ENCODE data around the gene ZNF70.

ZNF70 gene

GRCh38 chr22:23755711-23756110 lies 4.8 kb upstream of the ZNF70 start:
- Histone ChIP-seq H3K79me2 (ENCODE audit: control insufficient read depth, insufficient read depth, low read length, unreplicated experiment) (no peaks in the 10 kb centered on the region), H3K36me3 (ENCODE audit: insufficient read depth, low read length) (no peaks in the 10 kb centered on the region), H3K4me3 (ENCODE audit: low read depth, low read length) (no peak overlapping the region), H3K27ac (ENCODE audit: low read depth, low read length) (no peak overlapping the region), H2AFZ (ENCODE audit: low read length, unreplicated experiment) (no peak overlapping the region), H3K4me1 (ENCODE audit: control insufficient read depth, insufficient read depth, low read length, unreplicated experiment) (no peaks in the 10 kb centered on the region), H3K27me3 (ENCODE audit: insufficient read depth, low read length) (no peaks in the 10 kb centered on the region)

DNA sequence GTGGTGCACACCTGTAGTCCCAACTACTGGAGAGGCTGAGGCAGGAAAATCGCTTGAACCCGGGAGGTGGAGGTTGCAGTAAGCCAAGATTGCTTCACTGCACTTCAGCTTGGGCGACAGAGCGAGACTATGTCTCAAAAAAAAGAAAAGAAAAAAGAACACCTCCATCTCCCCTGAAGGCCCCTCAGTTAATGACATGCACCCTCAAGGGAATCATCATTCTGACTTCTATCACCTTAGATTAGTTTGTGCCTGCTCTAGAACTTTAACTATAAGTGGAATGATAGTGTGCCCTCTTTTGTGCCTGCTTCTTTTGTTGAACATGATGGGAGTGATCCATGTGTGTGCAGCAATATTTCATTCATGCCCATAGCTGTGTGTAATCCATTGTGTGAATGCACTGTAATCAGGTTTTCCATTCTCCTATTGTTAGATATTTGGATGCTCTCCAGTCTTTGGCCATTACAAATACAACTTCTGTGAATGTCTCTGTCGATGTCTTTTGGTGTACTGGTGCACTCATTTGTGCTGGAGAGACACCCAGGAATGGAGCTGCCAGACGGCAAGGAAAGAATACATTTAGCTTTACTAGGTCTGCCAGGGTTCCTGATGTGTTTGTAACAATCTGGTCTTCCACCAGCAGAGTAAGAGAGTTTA lies 4.2 kb upstream of the ZNF70 start:
- no peak overlapping the region for H3K27ac ChIP-seq (ENCODE audit: low read depth, low read length)
- H2AFZ ChIP-seq (ENCODE audit: low read length, unreplicated experiment) = no peak overlapping the region

DNA sequence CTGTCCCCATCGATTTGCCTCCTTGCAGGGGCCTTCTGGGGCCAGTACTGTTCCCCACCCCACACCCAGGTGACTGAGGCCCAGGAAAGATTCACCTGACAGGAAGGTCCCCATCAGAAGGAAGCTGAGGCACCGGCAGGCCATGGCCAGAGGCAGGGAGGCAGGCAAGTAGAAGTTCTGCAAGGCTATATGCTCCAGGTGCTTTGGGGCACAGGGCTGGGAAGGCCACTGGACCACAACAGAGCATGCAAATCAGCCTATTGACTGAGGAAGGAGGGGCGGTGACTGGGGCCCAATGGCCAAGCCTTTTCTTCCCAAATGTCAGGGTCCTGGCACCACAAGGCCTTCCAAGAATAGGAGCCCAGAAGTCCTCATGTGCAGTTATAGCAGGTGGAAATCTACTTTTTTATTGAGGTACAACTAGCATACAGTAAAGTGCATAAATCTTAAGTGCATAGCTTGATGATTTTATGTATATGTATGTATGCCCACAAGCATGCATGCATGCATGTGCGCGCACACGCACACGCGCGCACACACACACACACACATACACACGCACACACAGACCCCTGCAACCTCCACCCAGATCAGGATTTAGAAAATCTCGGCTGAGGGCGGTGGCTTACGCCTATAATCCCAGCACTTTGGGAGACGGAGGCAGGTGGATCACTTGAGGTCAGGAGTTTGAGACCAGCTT lies 3.5 kb upstream of the ZNF70 start, which contains the start of gene VPREB3:
TSS of gene VPREB3 (minus strand) at position 206 of the 700 bp plus-strand sequence. CDS start at position 144, 62 bp downstream.
- H3K4me1 ChIP-seq (ENCODE audit: control insufficient read depth, insufficient read depth, low read length, unreplicated experiment) = peaks cover 6% of the 10 kb centered on the region
- no peak within 1 kb of the TSS for H2AFZ ChIP-seq (ENCODE audit: low read length, unreplicated experiment)
- H3K27ac ChIP-seq (ENCODE audit: low read depth, low read length) = no peak within 1 kb of the TSS
- no peaks in the 10 kb centered on the region for H3K36me3 ChIP-seq (ENCODE audit: insufficient read depth, low read length)
- no peak within 1 kb of the TSS for H3K4me3 ChIP-seq (ENCODE audit: low read depth, low read length)
- no peaks in the 10 kb centered on the region for H3K79me2 ChIP-seq (ENCODE audit: control insufficient read depth, insufficient read depth, low read length, unreplicated experiment)
- H3K27me3 ChIP-seq (ENCODE audit: insufficient read depth, low read length) = no peaks in the 10 kb centered on the region

More for the DNA sequence above, 4.2 kb upstream of the ZNF70 start:
- H3K27me3 ChIP-seq (ENCODE audit: insufficient read depth, low read length) = no peaks in the 10 kb centered on the region
- H3K4me1 ChIP-seq (ENCODE audit: control insufficient read depth, insufficient read depth, low read length, unreplicated experiment) = no peaks in the 10 kb centered on the region
- H3K79me2 ChIP-seq (ENCODE audit: control insufficient read depth, insufficient read depth, low read length, unreplicated experiment) = no peaks in the 10 kb centered on the region
- H3K36me3 ChIP-seq (ENCODE audit: insufficient read depth, low read length) = no peaks in the 10 kb centered on the region
- H3K4me3 ChIP-seq (ENCODE audit: low read depth, low read length) = no peak overlapping the region

DNA sequence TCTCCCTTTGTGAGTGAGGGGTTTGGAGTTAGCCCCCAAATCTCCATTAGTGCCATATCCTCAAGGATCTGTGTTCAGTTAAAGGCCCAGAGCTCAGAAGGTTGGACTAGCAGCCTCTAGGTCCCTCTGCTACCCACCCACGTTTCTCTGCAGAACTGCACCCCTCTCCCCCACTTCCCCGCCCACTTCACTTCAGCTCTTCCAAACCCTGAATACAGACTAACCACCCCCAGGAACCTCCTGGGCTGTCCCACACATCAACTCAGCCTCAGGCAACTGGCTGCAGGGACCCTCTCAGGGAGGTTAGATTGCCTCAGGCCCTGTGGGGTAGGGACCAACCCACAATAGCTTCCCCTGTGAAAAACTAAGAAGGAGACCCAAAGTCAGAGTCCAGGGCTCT lies 2.5 kb upstream of the ZNF70 start:
- no peaks in the 10 kb centered on the region for H3K36me3 ChIP-seq (ENCODE audit: insufficient read depth, low read length)
- no peaks in the 10 kb centered on the region for H3K27me3 ChIP-seq (ENCODE audit: insufficient read depth, low read length)
- no peak overlapping the region for H2AFZ ChIP-seq (ENCODE audit: low read length, unreplicated experiment)
- peaks cover 6% of the 10 kb centered on the region for H3K4me1 ChIP-seq (ENCODE audit: control insufficient read depth, insufficient read depth, low read length, unreplicated experiment)
- H3K4me3 ChIP-seq (ENCODE audit: low read depth, low read length) = no peak overlapping the region
- H3K27ac ChIP-seq (ENCODE audit: low read depth, low read length) = no peak overlapping the region
- no peaks in the 10 kb centered on the region for H3K79me2 ChIP-seq (ENCODE audit: control insufficient read depth, insufficient read depth, low read length, unreplicated experiment)

- Histone ChIP-seq H3K36me3 (ENCODE audit: insufficient read depth, low read length) (no peaks in the 10 kb centered on the region), H3K27me3 (ENCODE audit: insufficient read depth, low read length) (no peaks in the 10 kb centered on the region), H3K4me1 (ENCODE audit: control insufficient read depth, insufficient read depth, low read length, unreplicated experiment) (peaks cover 6% of the 10 kb centered on the region), H3K79me2 (ENCODE audit: control insufficient read depth, insufficient read depth, low read length, unreplicated experiment) (no peaks in the 10 kb centered on the region), H3K4me3 (ENCODE audit: low read depth, low read length) (no peak overlapping the region), H2AFZ (ENCODE audit: low read length, unreplicated experiment) (no peak overlapping the region), H3K27ac (ENCODE audit: low read depth, low read length) (no peak overlapping the region)
Observed at GRCh38 chr22:23752750-23753149, 1.8 kb upstream of the ZNF70 start.

DNA sequence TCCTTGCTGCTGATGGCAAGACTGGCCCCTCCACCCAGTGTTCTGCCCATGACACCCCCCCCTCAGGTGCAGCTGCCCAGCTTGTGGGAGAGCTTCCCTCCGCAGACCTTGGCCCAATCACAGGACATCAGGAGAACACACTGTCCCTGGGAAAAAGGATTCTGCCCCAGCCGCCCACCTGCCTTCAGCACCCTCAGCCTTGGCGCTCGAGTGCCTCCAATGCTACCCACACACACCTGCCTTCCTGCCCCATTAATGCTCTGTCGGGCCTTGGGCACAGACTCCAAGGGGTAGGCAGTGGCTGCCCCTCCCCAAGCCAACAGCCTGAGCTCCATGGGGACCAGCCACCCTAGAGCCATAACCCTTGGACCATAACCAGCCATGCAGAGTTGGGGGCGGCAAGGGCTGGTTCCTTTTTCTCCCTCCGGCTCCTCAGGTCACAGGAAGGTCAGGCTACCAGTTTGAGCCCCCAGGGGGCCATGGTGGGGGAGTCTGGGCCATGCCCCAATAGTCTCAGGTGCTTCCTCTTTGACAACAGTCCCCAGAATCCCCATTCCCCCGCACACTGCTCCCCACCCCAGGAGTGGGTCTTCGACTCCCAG lies 1.3 kb upstream of the ZNF70 start:
- H3K4me3 ChIP-seq (ENCODE audit: low read depth, low read length) = no peak overlapping the region; the same call in 1 of the 2 replicates
- H3K36me3 ChIP-seq (ENCODE audit: insufficient read depth, low read length) = no peaks in the 10 kb centered on the region
- H3K4me1 ChIP-seq (ENCODE audit: control insufficient read depth, insufficient read depth, low read length, unreplicated experiment) = peaks cover 6% of the 10 kb centered on the region
- H2AFZ ChIP-seq (ENCODE audit: low read length, unreplicated experiment) = no peak overlapping the region
- H3K79me2 ChIP-seq (ENCODE audit: control insufficient read depth, insufficient read depth, low read length, unreplicated experiment) = no peaks in the 10 kb centered on the region
- H3K27me3 ChIP-seq (ENCODE audit: insufficient read depth, low read length) = no peaks in the 10 kb centered on the region
- H3K27ac ChIP-seq (ENCODE audit: low read depth, low read length) = no peak overlapping the region

- no peaks in the 10 kb centered on the region for H3K27me3 ChIP-seq (ENCODE audit: insufficient read depth, low read length)
- peak overlapping the region; percentile 94 for H3K4me3 ChIP-seq (ENCODE audit: low read depth, low read length)
- H2AFZ ChIP-seq (ENCODE audit: low read length, unreplicated experiment) = peak overlapping the region; percentile 51
- H3K4me1 ChIP-seq (ENCODE audit: control insufficient read depth, insufficient read depth, low read length, unreplicated experiment) = peaks cover 6% of the 10 kb centered on the region
- no peaks in the 10 kb centered on the region for H3K79me2 ChIP-seq (ENCODE audit: control insufficient read depth, insufficient read depth, low read length, unreplicated experiment)
- peak overlapping the region; percentile 50 for H3K27ac ChIP-seq (ENCODE audit: low read depth, low read length)
- H3K36me3 ChIP-seq (ENCODE audit: insufficient read depth, low read length) = no peaks in the 10 kb centered on the region
Observed at GRCh38 chr22:23751441-23751996, 607 bp upstream of the ZNF70 start.

- no peak overlapping the region for H3K27ac ChIP-seq (ENCODE audit: low read depth, low read length)
- H3K79me2 ChIP-seq (ENCODE audit: control insufficient read depth, insufficient read depth, low read length, unreplicated experiment) = no peaks in the 10 kb centered on the region
- H3K4me3 ChIP-seq (ENCODE audit: low read depth, low read length) = peak overlapping the region; percentile 94
Observed at GRCh38 chr22:23750367-23750713, 572 bp downstream of the ZNF70 start.

GRCh38 chr22:23749841-23750301 lies 1.0 kb downstream of the ZNF70 start:
- Histone ChIP-seq H3K4me1 (ENCODE audit: control insufficient read depth, insufficient read depth, low read length, unreplicated experiment) (peaks cover 6% of the 10 kb centered on the region), H3K27ac (ENCODE audit: low read depth, low read length) (no peak overlapping the region), H3K36me3 (ENCODE audit: insufficient read depth, low read length) (peaks cover 4% of the 10 kb centered on the region; the same call in 1 of the 2 replicates), H2AFZ (ENCODE audit: low read length, unreplicated experiment) (peak overlapping the region; percentile 57), H3K4me3 (ENCODE audit: low read depth, low read length) (peak overlapping the region; percentile 94), H3K79me2 (ENCODE audit: control insufficient read depth, insufficient read depth, low read length, unreplicated experiment) (no peaks in the 10 kb centered on the region), H3K27me3 (ENCODE audit: insufficient read depth, low read length) (no peaks in the 10 kb centered on the region)

More at GRCh38 chr22:23750367-23750713, 572 bp downstream of the ZNF70 start:
- Histone ChIP-seq H2AFZ (ENCODE audit: low read length, unreplicated experiment) (peak overlapping the region; percentile 57), H3K27me3 (ENCODE audit: insufficient read depth, low read length) (no peaks in the 10 kb centered on the region), H3K36me3 (ENCODE audit: insufficient read depth, low read length) (no peaks in the 10 kb centered on the region), H3K4me1 (ENCODE audit: control insufficient read depth, insufficient read depth, low read length, unreplicated experiment) (peaks cover 6% of the 10 kb centered on the region)

GRCh38 chr22:23745791-23746190 lies 5.1 kb downstream of the ZNF70 start:
- no peak overlapping the region for H2AFZ ChIP-seq (ENCODE audit: low read length, unreplicated experiment)
- peaks cover 14% of the 10 kb centered on the region; the same call in 1 of the 2 replicates for H3K36me3 ChIP-seq (ENCODE audit: insufficient read depth, low read length)
- H3K4me3 ChIP-seq (ENCODE audit: low read depth, low read length) = no peak overlapping the region
- H3K27me3 ChIP-seq (ENCODE audit: insufficient read depth, low read length) = no peaks in the 10 kb centered on the region
- peaks cover 12% of the 10 kb centered on the region for H3K4me1 ChIP-seq (ENCODE audit: control insufficient read depth, insufficient read depth, low read length, unreplicated experiment)
- H3K79me2 ChIP-seq (ENCODE audit: control insufficient read depth, insufficient read depth, low read length, unreplicated experiment) = no peaks in the 10 kb centered on the region
- H3K27ac ChIP-seq (ENCODE audit: low read depth, low read length) = no peak overlapping the region
